CD4-positive, alpha-beta T cell treated with Interleukin-1 beta for 1 hour (primary cell): ENCODE measurements around the gene AP4B1.
"Not testable (repeated sequence)": the region's sequence is repeated elsewhere in the genome, so short reads cannot be mapped to it uniquely, and the experiment has no call there.

Experiments
- DNase-seq, 2 donors: peaks; one replicate each; pipeline ENCODE4 v3.0.0-alpha.2; 2020 to 2022

Gene AP4B1

DNA sequence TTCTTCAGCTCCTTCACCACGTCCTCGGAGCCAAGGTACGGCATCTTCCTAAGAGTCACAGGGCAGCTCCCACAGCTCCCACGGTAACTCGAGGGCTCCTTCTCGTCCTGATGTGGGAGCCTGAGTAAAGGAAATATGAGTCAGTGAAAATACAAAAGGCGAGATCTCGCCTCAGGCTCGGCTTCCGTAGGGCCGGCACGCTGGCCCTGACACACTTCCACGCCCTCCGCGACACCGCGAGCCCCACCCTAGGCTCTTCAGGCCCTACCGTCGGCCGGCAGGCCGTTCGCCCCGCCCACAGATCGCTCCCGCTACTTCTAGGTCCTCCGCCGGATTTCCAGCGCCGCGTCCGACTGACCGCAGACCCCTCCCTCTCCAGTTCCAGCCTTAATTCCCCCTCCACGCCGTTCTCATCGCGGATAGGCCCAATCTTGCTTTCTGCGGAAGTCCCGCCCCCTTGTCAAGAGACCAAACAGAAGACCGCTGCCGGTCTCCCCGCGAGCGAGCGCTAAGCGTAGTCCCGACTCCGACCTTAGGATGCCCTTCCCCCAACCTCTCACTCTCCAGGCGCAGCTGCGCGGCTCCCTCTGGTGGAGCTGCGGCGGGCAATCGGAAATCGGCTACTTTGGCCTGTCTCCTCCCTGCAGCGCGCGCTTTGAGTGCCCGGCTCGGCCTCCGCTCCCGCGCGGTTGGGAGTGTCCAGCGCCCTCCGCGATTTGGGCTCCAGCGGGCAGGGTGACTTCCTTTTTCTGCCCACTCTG lies at the start of gene AP4B1, which contains the start of gene DCLRE1B:
TSS of gene AP4B1 (minus strand) at position 126 of the 761 bp plus-strand sequence. CDS start at position 44, 82 bp downstream.
TSS of gene DCLRE1B (plus strand) at position 653 of the 761 bp plus-strand sequence. CDS start 261 bp downstream, outside the sequence.
- peak; percentile 99 for DNase-seq

DNA sequence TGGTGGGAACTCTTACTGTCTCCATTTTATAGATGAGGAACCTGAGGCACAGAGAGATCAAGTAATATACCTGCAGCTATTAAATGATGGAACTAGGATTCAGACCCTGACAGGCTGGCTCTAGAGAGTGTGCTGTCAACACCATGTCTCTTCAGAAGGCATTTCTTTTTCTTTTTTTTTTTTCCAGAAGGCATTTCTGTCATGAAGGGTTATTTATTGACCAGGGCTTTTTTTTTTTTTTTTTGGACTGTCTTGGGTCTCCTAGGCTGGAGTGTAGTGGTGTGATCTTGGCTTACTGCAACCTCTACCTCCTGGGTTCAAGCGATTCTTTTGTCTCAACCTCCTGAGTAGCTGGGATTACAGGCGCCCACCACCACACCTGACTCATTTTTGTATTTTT lies 47.1 kb upstream of the AP4B1 start:
- no peak for DNase-seq

DNA sequence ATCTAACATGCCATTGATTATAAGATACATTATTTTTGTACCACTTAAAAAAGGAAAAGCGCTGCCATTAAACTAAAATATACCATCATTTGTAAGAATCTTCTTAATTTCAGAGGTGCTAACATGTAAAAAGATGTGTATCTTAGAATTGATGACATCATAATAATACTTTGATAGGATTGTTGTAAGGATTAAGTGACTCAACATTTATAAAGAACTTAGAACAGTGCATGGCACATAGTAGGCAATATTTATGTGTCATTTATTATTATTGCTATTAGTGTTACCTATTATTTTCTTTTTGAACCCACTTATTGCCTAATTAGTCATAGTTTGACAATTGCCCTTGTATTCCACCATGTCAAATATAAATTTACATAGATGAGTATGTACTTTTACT lies 46.3 kb upstream of the AP4B1 start:
- DNase-seq = no peak

DNA sequence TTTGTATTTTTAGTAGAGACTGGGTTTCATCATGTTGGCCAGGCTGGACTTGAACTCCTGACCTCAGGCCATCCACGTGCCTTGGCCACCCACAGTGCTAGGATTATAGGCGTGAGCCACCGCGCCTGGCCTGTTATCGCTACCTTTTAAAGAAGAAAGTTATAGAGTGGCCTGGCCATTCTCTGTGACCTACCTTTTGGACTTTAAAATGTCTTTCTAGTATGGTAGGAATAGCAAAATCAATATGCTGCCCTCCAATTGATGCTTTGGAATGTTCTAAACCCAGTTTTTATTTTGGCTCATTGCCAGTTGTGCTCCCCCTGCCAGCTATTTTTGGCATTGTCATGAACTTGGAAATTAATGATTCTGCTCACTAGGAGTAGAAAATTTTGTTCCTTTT lies 44.4 kb upstream of the AP4B1 start:
- DNase-seq = peak in 1 of 2 donors; percentile 29

DNA sequence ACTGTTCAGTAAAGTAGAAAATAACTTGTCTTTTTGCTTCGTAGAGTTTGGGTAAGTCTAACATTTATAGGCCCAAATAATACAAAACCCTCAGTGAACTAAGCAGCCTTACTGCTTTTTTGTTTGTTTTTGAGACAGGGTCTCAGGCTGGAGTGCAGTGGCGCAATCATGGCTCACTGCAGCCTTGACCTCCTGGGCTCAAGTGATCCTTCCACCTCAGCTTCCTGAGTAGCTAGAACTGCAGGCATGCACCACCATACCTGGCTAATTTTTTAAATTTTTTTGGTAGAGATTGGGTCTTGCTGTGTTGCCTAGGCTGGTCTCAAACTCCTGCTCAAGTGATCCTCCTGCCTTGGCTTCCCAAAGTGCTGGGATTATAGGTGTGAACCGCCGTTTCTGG lies 43.6 kb upstream of the AP4B1 start:
- not testable (repeated sequence) for DNase-seq

DNA sequence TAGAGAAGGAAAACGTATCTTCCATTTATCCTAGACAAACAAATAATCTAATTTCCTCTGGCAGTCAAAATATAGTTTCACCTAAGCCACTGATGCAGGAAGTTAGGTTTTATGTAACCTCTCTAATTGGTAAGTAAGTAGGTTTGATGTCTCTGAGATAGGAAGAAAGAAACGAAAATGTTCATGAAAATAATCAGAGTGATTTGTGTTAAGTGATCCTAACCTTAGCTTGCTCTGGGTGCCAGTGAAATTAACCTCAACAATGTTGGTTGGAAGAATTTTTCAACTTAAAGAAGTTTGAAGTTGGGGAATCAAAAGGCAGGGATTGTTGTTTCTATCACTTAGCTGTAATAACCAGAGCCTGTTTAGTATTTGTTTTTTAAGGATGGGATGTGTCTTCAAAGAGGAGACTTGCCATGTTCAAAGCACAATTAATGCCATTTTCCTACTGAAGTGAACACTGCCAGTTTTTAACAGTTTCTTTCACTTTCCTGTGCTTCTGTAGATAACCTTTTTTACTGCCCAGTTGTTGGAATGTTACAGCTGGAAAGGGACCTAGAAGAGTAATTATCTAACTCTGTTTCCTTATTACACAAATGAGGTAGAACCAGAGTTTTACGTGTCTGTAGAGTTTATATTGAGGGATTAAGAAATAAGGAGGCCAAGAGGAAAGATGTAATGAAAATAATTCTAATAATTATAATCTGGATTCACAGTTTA lies 42.9 kb upstream of the AP4B1 start:
- DNase-seq = peak in 1 of 2 donors; percentile 35

DNA sequence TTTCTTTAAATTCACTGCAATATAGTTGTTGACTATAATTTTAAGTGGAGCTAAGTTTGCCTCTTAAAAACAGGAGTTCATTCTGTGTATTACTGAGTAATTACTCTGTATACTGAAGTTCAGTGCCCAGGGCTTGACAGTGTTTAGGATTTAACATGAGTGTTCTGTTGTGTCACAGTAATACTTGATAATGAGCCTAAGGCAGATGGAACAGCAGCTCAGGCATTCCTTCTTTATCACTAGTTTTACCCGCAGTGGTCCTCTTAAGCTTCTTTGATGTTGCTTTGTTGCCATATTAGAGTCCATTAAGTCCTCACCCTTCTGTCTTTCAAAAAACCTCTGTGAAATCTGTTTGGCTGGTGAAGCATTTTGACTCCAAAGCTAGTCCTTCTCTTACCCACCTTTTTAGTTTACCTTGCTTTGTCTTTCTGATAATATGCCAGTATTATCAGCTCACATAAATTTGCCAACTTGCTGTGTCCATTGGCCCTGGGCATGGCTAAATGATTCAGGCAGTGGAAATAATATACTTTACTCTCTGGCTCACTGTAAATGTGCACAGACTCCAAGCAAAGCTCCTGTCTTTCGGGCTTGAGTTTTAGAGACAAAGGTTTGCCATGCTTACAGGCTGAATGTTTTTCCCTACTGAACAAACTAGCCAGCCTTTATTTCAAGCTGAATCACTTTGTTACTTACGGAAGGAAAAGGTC lies 42.2 kb upstream of the AP4B1 start:
- no peak for DNase-seq

DNA sequence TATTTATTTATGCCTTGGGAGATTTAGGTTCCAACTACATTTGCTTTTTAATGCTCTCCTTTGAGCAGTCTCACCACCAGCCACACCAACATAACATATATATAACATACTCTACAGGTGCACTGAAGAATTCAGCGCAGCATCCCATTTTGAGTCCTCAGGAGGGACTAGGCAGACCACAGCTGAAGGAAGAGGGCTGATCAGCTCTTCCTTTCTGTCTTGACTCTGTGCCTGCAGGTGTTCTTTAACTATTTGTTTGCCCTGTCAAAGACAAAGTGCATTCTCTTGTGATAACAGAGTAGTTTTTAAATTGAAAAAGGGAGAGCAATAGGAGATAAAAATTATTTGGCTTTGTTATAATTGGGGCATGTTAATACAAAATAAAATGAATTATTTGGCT lies 41.5 kb upstream of the AP4B1 start:
- no peak for DNase-seq

DNA sequence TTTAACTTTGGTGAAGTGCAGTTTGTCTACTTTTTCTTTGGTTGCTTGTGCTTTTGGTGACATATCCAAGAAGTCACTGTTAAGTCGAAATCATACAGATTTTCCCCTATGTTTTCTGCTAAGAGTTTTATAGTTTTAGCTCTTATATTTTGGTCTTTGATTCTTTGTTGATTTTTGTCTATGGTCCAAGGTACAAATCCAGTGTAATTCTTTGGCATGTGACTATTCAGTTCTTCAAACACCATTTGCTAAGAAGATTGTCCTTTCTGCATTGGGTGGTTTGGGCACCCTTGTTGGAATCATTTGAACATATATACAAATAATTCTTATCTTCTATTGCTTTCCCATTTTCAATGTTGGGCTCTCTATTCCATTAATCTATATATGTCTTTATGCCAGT lies 40.7 kb upstream of the AP4B1 start:
- DNase-seq = no peak

DNA sequence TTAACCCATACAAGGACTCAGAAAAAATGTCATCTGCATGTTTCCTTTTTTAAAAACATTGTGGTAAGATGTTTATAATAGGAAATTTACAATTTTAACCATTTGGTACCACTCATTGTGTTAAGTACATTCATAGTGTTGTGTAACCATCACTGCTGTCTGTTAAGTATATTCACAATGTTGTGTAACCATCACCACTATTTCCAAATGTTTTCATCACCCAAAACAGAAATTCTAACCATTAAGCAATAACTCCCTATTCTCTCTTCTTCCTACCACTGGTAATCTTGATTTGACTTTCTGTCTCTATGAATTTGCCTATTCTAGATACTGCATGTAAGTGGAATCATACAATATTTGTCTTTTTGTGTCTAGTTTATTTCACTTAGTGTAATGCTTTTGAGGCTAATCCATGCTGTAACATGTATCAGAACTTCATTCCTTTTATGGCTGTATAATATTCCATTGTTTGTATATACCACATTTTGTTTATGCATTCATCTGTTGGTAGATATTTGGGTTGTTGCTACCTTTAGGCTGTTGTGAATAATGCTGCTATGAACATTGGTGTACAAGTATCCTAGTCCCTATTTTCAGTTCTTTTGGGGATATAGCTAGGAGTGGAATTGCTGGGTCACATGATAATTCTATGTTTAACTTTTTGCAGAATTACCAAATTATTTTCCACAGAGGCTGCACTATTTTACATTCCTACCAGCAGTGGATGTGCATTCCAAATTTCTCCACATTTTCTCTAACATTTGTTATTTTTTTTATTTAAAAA lies 38.6 kb upstream of the AP4B1 start:
- DNase-seq = no peak

DNA sequence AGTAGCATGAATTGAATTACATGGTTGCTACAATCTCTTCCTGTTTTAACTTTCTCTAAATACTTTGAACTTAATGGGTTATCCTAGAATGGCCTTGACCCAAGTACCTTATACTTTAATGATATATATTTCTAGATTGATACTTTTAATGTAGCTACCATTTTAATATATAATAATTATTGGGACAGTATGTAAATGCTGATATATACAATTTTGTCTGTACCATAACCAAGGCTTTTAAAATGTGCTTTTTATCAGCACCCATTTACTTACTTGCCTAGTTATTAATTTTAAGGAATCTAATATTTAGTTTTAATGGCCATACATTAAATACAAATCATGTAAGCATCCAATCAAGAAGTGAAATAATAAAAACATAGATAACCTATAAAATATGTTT lies 37.9 kb upstream of the AP4B1 start:
- DNase-seq = no peak

DNA sequence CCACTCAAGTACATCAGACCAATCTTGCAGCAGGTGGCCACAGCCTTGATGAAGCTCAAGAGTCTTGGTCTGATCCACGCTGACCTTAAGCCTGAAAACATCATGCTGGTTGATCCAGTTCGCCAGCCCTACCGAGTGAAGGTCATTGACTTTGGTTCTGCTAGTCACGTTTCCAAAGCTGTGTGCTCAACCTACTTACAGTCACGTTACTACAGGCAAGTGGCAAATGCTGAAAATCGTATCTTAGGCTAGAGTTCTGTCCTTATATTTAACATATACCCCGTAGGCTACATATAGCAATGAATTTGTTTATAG lies 36.6 kb upstream of the AP4B1 start:
- no peak for DNase-seq

DNA sequence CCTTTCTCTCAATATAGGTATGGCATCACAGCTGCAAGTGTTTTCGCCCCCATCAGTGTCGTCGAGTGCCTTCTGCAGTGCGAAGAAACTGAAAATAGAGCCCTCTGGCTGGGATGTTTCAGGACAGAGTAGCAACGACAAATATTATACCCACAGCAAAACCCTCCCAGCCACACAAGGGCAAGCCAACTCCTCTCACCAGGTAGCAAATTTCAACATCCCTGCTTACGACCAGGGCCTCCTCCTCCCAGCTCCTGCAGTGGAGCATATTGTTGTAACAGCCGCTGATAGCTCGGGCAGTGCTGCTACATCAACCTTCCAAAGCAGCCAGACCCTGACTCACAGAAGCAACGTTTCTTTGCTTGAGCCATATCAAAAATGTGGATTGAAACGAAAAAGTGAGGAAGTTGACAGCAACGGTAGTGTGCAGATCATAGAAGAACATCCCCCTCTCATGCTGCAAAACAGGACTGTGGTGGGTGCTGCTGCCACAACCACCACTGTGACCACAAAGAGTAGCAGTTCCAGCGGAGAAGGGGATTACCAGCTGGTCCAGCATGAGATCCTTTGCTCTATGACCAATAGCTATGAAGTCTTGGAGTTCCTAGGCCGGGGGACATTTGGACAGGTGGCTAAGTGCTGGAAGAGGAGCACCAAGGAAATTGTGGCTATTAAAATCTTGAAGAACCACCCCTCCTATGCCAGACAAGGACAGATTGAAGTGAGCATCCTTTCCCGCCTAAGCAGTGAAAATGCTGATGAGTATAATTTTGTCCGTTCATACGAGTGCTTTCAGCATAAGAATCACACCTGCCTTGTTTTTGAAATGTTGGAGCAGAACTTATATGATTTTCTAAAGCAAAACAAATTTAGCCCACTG lies 36.0 kb upstream of the AP4B1 start:
- peak; percentile 56 to 65 for DNase-seq

DNA sequence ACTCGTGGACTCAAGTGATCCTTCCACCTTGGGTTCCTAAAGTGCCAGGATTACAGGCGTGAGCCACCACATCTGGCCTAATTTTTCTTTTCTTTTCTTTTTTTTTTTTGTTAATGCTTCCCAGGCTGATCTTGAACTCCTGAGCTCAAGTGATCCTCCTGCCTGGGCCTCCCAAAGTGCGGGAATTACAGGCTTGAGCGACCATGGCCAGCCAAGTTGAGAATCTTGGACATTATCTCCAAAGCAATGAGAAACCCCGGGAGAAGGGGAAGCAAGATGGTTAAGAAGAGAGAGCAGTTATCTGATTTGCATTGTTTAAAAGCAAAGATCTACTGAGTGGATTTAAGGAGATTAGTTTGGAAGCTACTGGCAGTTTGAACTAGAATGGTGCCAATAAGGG lies 33.6 kb upstream of the AP4B1 start:
- no peak for DNase-seq

DNA sequence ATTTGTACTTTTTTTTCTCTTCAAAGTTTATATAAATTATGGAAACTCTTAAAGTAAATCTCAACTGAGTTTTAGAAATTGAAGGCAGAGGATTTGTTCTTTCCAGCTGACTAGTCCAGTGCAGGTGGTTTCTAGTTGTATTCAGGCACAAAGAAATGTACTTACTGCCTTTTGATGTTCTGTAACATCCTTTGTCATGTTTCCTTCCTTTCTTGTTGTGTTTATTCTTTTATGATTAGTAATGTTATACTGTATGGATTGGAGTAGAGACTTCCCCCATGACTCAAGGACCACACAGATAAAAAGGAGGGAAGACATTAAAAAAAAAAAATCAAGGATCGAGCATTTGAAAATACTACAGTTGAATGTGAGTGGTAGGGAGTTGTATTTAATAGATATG lies 32.5 kb upstream of the AP4B1 start:
- no peak for DNase-seq

DNA sequence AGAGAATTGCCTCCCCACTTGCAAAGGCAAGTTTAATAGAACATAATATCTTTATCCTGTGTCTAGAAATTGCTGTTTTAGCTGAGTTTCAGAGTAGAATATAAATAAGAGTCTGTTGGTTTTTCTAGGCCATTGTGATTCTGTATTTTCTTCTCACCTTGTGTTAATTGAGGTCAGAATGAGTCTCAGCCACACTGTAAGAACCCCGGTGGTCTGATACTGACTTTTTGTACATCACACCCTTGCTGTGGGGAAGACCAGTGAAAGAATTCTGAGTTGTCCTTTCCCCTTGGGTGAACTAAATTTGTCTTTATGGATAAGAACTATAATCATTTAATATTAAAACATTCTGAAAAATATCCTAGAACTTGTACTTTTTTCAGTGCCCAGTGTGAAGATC lies 31.4 kb upstream of the AP4B1 start:
- DNase-seq = peak in 1 of 2 donors; percentile 32

DNA sequence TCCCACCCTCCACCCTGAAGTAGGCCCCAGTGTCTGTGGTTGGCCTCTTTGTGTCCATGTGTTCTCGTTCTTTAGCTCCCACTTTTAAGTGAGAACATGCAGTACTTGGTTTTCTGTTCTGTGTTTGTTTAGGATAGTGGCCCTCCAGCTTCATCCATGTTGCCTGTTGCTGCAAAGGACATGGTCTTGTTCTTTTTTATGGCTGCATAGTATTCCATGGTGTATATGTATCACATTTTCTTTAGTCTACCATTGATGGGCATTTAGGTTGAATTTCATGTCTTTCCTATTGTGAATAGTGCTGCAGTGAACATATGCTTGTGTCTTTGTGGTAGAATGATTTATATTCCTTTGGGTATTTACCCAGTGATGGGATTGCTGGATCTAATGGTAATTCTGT lies 30.6 kb upstream of the AP4B1 start:
- no peak for DNase-seq

DNA sequence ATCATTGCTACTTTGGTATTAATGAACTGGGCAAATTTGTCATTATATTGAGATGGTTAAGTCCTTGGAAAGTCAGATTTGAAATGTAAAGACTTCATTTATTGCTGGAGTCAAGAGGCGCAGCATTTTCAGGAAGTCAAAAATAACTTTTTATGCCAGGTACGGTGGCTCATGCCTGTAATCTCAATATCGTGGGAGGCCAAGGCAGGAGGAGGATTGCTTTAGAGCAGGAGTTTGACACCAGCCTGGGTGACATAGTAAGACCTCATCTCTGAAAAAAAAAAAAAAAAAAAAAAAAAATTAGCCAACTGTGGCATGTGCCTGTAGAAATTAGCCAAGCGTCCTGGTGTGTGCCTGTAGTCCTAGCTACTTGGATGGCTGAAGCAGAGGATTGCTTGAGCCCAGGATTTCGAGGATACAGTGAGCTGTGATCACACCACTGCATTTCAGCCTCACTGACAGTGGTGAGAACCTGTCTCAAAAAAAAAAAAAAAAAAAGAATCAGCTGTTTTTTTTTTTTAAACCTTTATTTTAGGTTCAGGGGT lies 30.0 kb upstream of the AP4B1 start:
- DNase-seq = no peak

DNA sequence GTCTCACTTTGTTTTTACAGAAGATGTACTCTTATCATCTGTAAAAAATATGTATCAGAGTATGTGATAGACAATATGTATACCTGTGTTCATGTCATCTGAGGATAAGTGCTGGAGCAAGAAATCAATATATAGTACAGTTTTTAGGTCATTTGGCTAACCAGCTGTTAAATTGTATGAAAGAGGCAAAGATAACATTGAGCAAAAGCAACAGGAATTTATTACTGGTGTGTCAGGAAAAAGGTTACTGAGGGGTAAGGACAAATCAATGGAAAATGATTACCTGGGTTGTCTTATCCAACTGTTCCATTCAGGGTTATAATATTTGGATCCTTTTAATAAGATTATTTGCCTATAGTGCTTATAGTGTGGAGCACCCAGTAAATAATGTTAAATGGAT lies 29.4 kb upstream of the AP4B1 start:
- DNase-seq = no peak

DNA sequence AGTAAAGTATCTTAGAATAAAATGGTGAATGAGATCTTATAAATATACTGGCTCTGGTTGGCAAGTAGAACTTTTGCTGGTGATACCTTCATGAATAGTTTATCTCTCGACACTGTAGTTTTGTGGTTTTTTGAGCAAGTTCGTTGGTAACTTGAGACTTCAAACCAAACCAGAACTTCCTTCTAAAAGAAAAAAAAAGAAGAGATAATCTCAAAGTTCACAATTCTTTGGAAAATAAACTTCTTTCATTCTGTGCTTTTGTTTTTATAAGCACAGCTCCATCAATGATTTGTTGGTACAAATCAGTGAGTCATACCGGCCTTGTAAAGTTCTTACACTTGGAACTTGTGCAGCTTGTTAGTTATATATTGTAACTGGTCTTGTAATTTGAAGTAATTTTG lies 26.9 kb upstream of the AP4B1 start:
- peak in 1 of 2 donors; percentile 59 for DNase-seq

DNA sequence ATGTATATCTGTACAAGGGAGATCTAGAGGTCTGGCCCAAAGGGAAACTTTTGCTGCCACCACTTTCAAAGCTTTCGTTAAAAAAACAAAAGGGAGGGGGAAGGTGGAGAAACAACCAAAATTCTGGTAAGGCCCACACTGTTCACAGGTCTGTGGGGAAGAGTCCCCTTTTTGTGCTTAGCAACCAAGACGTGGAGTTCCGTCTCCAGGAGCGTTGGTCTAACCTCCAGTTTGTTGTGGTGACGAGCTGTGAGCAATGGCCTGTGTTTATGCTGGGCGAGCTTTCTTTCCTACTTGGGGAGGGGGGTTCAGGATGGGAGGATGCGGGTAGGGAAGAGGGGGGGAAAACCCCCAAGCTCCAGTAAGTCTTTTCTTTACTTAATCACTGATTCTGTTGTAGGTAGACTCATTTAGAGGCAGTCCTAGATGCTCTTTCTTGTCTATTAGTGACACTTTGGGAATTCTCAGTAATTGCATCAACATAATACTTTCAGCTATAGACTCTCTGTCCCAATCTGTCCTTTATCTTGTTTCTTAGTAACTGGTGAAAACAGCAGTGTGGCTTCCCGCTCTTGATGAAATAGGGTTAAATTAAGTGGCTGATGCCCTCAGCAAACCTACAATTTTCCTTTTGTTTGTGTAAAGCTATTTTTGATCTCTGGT lies 26.0 kb upstream of the AP4B1 start:
- peak; percentile 90 to 91 for DNase-seq
